NCI-H526 (cell line): ENCODE measurements around the gene LMTK2.
A peak's percentile ranks its signal among the peaks of the same experiment; 100 is the strongest.

Experiments
- DNase-seq, 2 experiments: peaks; one replicate each; lab custom pipeline; 2025; lab: John Stamatoyannopoulos, UW

The LMTK2 gene

DNA sequence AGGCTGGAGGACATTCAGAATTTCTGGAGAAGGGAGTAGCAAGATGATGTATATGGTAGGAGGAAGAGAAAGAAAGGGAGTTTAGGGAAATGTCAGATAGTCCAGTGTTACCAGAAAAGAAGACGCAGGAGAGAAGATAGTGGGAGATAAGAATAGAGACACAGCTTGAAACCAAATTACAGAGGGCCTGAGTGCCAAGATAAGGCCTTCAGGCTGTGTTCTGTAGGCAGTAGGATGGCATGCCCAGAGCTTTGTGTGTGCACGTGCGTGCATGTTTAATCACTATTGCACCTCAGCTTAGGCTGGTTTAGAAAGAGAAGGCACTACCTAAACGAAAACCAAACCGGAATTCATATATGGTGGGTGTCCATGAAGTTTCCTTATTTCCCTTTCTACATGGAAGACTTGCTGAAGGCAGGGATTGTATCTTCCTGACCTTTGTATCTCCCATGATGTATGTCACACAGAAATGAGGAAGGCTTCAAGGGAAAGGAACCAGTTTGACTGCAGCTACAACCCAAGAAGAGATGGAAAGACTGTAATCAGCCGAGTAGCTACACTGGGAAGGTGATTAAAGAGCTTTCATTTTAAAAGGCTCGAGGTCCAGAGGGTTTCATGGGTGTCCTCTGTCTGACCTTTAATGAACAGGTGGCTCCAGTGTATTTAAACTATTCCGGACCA lies 68.7 kb downstream of the LMTK2 start:
- DNase-seq: no peak

DNA sequence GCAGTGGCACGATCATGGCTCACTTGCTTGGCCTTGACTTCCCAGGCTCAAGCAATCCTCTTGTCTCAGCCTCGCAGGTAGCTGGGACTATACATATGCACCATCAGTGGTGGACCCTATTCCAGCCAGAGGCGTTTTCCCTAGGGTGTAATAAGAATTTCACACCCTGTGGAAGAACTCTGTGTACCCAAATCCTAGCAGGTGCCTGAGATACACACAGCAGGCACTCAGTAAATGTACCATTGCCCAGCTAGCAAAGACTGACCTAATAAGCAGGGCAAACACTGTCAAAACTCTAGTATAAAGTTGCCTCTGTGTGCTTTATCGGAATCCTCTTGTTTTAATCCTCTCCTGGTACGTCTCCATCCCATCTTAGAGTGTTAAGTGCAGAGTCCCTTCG lies 70.9 kb downstream of the LMTK2 start:
- DNase-seq: peak in 1 of 2 experiments; percentile 9

DNA sequence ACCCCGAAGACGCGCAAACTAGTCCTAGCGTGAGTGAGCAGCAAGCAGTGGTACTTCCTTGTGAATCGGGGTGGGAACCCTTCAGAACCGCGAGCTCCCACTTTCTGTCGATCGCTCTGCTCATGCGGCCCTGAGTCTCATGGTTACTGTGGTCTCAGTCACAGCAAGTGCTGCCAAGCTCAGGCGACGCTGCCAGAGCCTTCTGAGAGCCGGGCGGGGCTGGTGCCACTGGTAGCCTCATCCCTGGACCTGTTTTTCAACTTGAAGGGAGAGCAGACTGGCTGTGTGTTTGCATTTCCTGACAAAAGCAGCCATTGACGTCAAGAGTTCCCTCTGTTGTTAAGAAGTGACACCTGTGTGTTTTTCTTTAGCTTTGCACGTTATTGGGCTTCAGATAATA lies 71.7 kb downstream of the LMTK2 start:
- no peak for DNase-seq

DNA sequence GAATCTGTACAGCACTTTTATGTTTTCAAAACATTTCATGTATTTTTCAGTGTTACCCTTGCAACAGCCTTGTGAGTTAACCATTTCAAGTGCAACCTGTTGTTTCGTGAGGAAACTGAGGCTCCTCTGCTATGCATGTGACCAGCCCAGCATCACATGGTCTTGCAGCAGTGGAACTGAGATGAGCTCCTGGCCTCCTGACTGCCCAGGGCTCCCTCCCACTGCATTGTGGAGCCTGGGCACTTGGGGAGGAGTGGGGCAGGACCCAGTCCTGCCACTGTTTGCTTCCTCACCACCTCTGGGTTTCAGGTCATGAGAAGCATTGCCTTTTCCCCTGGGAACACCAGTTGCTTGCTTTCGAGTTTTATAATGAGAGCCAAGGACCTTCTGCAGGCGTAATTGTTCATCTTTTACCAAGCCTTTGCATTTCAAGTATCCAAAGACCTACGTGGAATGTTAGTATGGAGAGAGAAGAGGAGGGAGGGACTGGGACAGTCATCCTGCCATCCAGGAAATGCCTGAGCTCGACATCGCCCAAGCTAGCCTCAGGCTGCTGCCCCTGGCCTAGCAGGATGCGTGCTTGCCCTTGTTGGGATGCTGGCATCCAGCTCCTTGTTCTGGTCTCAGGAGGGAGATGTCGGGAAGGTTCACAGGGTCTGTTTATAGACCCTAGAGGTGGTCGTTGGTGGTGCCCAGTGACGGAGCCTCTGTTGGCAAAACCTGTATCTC lies 72.3 kb downstream of the LMTK2 start:
- DNase-seq: no peak

DNA sequence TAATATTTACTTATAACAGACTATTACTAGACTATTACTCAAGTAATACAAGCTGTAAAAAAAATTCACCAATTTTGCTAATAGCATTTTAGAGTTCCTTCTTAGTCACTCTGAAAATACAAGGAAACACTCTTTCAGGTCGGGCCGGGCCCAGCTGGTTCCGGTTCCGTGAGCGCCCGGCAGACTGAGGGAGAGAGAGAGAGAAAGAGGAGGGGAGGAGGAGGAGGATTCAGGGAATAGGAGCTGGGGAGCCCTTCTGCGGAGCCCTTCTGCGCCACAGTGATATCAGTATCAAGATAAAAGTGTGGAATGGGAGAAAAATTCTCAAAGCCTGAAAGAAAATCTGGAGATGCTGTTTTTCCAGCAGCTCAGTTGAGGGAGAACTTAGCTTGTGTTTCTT lies 74.1 kb downstream of the LMTK2 start:
- no peak for DNase-seq

DNA sequence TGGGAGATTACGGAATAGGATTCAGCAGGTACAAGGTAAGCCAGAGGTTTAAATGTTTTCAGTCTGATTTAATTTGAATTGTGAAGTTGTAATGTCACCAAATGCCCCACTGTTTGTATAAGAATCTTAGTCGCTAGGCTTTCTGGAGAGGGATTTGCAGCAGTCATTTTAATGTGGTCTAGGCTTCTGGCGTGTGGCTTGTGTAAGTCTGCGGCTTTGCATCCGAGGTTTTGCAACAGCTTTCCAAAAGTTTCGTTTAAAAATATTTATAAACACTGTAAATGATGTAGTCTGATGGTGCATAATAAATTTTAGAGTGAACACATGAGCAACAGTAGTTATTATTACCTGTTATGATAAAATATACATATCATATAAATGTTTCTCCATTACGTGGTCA lies 78.4 kb downstream of the LMTK2 start:
- DNase-seq: no peak

DNA sequence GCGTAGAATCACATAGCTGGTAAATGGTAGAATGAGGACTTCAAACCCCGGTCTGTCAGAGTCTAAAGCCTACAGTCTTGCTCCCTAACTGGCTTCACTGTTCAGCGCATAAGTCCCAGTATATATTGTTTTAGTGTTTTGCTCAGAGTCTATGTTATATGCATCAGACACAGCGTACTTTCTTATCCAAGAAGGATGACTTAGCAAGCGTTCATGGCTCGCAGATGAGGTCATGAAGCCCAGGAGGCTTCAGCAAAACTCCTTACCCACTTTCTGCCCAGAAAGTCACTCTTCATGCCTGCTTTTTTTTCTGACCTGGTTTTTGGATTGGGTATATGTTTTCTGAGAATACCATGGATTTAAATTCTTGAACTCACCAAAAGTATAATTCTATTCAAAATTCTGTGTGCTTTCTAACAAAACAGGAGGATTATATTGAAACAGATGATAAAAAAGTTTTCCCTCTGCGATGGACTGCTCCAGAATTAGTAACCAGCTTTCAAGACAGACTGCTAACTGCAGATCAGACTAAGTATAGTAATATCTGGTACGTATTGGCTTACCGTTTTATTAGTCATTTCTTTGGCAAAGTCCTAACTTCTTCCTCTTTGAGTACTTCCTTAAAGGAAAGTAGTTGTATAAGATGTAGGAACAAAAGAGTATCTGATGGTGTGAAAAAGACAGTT lies 79.9 kb downstream of the LMTK2 start:
- DNase-seq: no peak

DNA sequence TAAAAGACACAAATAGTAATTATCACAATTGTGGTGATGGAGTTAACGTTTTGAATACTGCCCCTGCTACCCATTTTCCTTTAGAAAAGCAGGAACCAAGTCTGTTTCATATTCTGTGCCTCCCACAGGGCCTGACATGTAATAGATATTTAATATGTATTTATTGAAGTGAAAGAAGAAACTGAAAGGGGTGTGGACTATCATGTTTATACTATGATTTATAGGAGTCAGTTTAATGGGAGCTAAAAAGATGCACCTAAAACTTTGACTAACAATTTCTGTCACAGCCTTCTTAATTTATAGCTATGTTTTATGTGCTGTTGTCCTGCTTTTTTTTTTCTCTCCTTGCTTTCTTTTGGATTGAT lies 80.5 kb downstream of the LMTK2 start:
- no peak for DNase-seq

DNA sequence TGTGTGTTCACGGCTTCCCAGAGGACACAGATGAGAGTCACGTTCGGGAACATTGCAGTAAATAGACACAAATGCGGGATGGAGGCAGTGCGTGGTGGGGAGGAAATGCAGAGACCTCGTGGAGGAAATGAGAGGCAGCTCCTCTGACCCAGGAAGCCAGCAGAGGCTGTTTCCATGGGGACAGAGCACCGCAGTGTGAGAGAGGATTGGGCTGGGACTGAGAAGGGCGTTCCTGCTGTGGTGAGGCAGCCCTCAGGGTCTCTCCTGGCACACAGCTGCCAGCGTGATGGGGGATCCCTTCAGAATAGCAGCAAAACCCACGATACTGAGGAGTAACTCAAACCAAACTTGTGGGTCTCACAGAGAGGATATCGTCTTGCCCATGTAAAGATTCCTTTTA lies 82.9 kb downstream of the LMTK2 start:
- no peak for DNase-seq

DNA sequence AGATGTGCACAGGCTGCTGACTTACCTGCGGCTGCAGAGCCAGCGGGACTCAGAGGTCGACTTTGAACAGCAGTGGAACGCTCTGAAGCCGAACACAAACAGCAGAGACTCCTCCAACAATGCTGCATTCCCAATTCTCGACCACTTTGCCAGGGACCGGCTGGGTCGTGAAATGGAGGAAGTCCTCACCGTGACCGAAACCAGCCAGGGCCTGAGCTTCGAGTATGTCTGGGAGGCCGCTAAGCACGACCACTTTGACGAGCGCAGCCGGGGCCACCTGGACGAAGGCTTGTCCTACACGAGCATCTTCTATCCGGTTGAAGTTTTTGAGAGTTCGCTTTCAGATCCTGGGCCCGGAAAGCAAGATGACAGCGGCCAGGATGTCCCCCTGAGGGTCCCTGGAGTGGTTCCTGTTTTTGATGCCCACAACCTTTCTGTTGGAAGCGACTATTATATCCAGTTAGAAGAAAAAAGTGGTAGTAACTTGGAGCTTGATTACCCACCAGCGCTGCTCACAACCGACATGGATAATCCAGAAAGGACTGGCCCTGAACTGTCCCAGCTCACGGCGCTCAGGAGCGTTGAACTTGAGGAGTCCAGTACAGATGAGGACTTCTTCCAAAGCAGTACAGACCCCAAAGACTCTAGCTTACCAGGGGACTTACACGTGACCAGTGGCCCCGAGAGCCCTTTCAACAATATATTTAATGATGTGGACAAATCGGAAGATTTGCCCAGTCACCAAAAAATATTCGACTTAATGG lies 85.2 kb downstream of the LMTK2 start:
- DNase-seq: no peak

DNA sequence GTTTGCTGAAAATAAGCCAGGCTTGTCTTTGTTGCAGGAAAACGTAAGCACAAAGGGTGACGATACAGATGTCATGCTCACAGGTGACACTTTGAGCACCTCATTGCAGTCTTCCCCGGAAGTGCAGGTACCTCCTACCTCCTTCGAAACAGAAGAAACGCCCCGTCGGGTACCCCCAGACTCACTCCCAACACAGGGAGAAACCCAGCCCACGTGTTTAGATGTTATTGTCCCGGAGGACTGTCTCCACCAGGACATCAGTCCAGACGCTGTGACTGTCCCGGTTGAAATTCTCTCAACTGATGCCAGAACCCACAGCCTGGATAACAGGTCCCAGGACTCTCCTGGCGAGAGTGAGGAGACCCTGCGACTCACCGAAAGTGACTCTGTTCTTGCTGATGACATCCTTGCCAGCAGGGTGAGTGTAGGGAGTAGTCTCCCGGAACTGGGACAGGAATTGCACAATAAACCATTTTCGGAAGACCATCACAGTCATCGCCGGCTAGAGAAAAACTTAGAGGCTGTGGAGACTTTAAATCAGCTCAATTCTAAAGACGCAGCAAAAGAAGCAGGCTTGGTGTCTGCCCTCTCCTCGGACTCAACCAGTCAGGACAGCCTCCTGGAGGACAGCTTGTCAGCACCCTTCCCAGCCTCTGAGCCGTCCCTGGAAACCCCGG lies 86.3 kb downstream of the LMTK2 start:
- no peak for DNase-seq

DNA sequence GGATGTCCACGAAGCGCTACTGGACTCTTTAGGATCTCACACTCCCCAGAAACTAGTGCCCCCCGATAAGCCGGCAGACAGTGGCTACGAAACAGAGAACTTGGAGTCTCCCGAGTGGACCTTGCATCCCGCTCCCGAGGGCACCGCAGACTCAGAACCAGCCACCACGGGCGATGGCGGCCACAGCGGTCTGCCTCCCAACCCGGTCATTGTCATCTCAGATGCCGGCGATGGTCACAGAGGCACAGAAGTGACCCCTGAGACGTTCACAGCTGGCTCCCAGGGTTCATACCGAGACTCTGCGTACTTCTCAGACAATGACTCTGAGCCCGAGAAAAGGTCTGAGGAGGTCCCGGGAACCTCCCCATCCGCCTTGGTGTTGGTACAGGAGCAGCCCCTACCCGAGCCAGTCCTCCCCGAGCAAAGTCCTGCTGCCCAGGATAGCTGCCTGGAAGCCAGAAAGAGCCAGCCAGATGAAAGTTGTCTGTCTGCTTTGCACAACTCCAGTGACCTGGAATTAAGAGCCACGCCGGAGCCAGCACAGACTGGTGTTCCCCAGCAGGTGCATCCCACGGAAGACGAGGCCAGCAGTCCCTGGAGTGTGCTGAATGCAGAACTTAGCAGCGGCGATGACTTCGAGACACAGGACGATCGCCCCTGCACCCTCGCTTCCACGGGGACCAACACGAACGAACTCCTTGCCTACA lies 87.0 kb downstream of the LMTK2 start:
- no peak for DNase-seq

DNA sequence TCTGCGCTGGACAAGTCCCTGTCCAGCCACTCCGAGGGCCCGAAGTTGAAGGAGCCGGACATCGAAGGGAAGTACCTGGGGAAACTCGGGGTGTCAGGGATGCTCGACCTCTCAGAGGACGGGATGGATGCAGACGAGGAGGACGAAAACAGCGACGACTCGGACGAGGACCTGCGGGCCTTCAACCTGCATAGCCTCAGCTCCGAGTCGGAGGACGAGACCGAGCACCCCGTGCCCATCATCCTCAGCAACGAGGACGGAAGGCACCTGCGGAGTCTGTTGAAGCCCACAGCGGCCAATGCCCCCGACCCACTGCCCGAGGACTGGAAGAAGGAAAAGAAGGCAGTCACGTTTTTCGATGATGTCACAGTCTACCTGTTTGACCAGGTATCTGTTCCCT lies 87.5 kb downstream of the LMTK2 start:
- no peak for DNase-seq

DNA sequence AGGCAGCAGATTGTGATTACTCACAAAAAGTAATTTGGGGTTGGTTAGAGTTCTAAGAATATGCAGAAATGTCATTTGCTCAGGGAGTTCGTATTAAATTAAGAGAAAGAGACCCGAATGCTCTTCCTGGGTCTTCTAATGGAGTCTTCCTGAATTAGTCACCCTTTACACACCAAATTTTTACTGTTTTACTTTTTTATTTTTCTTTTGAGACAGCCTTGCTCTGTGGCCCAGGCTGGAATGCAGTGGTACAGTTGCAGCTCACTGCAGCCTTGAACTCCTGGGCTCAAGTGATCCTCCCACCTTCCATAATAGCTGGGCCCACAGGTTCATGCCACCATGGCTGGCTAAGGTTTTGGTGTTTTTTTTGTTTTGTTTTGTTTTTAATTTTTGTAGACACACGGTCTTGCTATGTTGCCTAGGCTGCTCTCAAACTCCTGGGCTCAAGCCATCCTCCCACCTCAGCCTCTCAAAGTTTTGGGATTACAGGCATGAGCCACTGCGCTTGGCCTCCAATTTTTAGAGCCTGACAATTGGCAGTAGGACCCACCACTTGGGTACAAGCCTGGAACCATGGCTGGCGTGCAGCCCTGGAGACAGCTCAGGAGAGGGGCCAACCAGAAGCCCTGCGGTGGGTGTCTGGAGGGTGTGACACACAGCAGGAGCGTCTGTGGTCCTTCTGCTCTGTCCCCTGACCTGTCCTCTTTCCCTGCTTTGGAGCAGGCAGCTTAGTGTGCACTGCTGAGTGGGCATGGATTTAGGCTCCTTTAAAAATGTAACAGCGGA lies 88.2 kb downstream of the LMTK2 start:
- no peak for DNase-seq

DNA sequence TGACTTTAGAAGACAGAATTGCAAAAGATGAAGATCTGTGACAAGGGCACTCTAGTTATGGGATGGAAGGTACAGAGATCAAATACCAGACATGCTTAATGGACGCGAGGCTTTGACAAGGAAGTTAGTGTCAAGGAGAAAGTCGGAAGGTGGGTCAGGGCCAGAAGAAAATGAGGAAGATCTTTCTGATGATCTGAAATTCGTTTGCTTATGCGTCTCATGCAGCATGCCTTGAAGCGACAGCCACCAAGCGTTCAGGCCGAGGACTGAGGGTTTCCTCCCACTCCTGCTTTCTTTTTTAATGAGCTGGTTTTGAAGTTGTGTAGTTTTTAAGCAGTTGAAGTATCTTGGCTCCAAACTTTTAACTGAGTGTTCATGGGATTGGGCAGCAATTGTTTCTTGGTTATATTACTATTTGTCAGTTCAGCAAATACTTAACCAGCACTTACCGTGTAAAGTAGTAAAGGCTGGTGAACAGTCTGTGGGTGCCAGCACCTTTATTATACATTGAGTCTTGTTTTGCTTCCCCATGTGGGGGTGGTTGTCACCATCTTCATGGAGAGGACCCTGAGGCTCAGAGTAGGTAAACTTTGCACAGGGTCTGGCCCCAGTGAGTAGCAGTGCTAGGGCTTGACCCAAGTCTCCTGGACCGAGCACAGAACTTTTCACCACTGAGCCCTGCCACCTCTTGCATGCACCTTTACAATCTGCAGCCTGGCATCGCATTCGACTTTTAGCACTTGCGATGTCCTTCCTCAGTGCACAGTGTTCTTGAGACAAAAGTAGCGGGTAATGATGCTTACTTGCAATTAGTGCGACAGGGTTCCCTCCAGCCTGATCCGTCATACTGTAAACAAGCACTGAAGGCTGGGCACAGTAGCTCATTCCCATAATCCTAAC lies 90.3 kb downstream of the LMTK2 start:
- DNase-seq: no peak

DNA sequence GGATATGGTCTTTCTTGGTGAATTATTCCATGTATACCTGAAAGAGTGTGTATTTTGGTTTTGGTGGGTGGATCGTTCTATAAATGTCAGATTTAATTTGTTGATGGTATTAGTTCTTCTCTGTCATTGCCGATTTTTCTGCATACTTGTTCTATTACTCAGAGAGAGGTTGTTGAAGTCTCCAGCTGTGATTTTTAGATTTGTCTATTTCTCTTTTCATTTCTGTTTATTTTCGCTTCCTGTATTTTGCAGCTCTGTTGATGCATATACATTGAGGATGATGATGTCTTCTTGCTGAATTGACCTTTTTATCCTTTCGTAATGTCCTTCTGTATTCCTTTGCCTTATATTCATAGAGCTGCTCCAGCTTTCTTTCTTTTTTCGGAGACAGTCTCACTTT lies 92.5 kb downstream of the LMTK2 start:
- no peak for DNase-seq

DNA sequence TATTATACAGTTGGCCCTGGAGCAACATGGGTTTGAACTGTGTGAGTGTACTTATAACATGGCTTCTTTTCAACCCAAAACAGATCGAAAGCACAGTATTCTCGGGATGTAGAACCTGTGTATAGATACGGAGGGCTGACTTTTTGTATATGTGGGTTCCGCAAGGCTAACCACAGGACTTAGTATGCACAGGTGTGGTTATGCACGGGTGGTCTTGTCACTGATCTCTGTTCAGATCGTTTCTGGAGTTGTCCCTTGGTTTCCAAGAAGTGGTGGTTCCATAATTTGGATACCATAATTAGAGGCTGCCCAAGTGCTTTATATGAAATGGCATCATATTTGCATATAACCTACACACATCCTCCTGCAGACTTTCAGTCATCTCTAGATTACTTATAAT lies 93.7 kb downstream of the LMTK2 start:
- peak; percentile 86 for DNase-seq

DNA sequence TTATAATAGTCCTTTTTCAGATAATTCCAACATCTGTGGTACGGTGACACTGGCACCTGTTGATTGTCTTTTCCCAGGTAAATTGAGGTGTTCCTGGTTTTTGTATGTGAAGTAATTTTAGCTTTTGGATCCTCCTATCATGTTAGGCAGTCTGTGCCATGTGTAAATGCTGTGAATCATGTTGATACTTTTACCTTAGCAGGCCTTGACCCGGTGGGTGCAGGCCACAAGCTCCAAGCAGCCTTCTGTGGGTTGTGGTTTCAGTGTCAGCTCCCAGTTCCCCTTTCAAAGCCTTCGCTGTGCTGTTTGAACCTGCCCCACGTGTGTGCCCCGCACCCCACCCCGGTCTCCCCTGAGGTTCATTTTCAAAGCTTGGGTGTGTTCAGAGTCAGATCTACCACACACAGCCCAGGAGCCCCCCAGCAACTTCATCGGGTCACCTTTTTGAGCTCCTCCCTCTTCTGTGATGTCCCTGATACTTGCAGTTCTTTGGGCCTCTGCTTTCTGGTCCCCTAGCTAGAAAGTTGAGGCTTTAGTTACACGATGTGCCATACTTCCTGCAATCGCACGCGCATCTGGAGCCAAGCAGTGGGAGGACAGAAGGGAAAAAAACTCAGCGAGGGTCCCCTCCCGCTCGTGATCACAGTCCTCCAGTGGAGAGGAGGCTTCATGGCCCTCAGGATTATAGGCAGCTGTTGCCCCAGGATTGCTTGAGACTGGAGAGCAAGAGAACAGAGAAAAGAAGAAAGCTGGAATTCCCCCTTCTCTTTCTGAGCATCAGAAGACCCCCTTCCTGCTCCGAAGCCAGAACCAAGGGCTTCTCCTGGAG lies 95.9 kb downstream of the LMTK2 start:
- DNase-seq: no peak
